HG03039 (cell line): ENCODE data around the gene TMEM50A.
"Not testable (repeated sequence)": the region's sequence is repeated elsewhere in the genome, so short reads cannot be mapped to it uniquely, and the experiment has no call there.

Experiments
- ATAC-seq: cut with Tn5 transposase; IDR thresholded peaks from one replicate; pipeline ENCODE4 v1.9.1; 2021; ENCODE audit warnings: mild to moderate bottlenecking, moderate library complexity; ENCODE audit not compliant: unreplicated experiment

TMEM50A gene

DNA sequence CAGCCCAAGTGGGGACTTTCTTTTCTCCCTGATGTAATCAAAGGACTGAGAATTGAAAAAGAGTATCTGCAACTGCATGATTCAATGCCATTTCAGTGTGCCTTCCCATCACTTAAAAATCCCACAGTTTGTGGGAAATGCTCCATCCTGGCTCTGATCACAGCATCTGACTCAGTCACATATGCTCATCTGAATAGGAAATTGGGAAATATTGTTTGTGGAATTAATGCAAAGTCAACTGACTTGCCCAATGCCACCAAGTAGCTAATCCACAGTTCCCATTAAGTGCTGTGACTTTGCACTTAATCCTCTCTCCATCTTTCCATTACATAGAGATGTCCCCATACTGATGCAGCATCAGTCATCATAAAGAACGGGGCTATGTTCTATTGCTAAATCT is 45.0 kb downstream of the TMEM50A start:
- ATAC-seq: not testable (repeated sequence)

- ATAC-seq: not testable (repeated sequence)
These were observed 45.7 kb downstream of the TMEM50A start for GRCh38 chr1:25383875-25384274.

GRCh38 chr1:25387096-25387495 is 49.0 kb downstream of the TMEM50A start:
- not testable (repeated sequence) for ATAC-seq

GRCh38 chr1:25388691-25389090 is 50.6 kb downstream of the TMEM50A start:
- not testable (repeated sequence) for ATAC-seq

GRCh38 chr1:25389721-25390120 is 51.6 kb downstream of the TMEM50A start:
- ATAC-seq: not testable (repeated sequence)

DNA sequence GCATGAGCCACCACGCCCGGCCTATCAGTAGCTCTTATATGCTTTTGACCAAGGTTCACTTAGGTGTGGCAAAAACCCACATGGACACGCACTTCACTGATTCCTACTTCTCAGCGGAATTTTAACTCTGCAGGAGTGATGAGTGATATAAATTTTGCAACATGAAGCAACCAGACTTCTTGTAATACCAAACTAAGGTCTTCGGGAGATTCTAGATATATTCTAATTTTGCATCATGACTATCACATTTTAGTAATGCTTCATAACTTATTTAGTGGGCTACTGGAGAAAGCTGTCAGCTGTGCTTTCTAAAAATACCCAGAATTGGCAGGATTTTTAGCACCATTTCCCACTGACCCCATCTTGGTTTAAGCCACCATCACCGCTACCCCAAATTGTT is 54.7 kb downstream of the TMEM50A start:
- no peak for ATAC-seq

DNA sequence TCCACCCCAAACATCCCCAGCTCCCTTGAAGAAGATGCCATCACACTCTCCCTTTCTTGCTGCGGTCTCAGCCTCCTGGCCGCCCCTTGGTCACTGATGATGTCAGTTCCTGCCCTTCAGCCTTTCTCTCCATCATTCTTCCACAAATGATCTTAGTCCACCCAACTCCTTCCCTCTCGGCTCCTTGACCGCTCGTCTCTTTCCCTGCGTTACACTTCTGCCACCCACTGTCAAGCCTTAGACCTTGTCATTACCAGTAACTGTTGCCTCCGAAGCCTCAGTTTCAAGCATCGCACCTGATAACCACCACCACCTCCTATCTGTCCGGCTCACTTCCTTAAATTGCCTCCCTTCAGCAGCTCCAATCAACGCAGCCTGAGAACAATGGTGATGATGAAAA is 59.4 kb downstream of the TMEM50A start:
- ATAC-seq: not testable (repeated sequence)

- ATAC-seq: not testable (repeated sequence)
These were observed 59.9 kb downstream of the TMEM50A start for GRCh38 chr1:25398079-25398478.

GRCh38 chr1:25402947-25403803 is 65.0 kb downstream of the TMEM50A start:
- ATAC-seq: not testable (repeated sequence)

- ATAC-seq: not testable (repeated sequence)
These were observed 67.7 kb downstream of the TMEM50A start for GRCh38 chr1:25405731-25406305.

- ATAC-seq: not testable (repeated sequence)
These were observed 71.7 kb downstream of the TMEM50A start for GRCh38 chr1:25409641-25410427.
